Activated CD4-positive, CD25-positive, alpha-beta regulatory T cell treated with anti-CD3 and anti-CD28 coated beads, Interleukin-2, amount 50 U/mL, for 72 hours (primary cell): Measurements from ENCODE around the gene SLC35B1.
"Not testable (repeated sequence)": the region's sequence is repeated elsewhere in the genome, so short reads cannot be mapped to it uniquely, and the experiment has no call there.

Source experiments
- DNase-seq: peaks from one replicate; pipeline ENCODE4 v3.0.0; 2021

Gene SLC35B1

DNA sequence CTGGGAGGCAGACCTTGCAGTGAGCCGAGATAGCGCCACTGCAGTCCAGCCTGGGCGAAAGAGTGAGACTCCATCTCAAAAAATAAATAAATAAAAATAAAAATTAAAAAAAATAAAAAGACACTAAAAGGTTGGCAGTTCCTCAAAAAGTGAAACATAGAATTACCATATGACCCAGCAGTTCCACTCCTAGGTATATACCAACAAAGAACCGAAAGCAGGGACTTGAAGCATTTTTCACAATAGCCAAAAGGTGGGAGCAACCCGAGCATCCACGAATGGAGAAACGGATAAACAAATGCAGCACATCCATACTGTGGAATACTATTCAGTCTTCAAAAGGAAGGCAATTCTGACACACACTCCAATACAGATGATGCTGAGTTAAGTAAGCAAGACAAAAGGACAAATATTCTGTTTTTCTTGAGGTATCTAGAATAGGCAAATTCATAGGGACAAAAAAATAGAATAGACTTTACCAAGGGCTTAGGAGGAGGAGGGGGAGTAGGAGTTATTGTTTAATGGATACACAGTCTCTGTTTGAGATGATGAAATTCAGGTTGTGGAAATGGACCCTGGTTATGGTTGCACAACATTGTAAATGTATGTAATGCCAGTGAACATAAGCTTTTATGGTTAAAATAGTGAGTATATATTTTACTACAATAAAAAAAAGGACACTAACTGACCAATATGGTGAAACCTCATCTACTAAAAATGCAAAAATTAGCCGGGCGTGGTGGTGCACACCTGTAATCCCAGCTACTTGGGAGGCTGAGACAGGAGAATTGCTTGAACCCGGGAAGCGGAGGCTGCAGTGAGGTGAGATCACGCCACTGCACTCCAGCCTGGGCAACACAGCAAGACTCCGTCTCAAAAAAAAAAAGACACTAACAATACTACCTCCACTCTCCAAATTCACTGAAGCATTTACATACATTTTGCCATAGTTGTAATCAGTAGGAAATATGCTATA lies 27.0 kb upstream of the SLC35B1 start:
- no peak for DNase-seq

DNA sequence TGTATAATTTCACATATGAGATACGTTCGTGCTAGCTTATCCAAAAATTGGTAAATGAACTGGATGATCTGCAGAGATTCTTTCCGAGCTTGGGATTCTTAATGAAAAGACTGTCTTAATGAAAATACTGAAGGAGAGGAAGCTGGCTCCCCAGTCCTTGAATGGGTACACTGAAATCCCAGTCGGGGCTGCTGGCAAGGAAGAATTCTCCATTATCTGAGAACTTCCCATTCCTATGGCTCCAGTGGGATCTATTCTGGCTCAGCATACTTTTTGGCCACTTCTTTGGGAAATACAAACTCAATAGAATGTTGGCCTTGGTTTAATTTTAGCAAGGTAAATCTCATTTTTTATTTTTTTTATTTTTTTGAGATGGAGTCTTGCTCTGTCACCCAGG lies 23.7 kb upstream of the SLC35B1 start:
- DNase-seq: no peak

DNA sequence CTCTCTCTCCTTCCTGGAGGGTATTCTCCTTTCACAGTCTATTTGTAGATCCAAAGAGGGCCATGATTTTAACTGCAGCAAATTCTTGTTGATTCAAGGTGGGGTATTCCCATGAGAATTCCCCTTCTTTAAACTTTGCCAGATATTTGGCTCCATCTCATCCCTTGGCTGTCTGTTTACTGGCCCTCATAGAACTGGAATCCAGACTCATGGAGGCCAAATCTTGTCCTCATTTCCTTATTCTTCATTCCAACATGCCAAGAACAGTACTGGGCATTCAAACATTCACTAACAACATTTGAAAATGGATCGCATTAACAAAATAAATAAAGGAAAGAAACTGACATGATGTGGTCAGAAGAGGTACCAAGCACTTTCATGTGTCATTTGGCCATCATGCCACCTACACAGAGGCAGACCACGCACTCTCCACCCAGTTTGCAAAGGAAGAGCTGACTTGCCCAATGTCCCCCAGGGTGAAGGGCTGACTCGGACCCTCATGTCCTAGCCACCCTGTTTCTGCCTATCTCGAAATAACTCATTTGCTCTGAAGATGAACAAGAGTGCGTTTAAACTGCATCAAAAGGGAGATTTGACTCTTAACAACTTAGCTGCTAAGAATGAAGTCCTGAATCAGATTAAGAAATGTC lies 23.1 kb upstream of the SLC35B1 start:
- no peak for DNase-seq

DNA sequence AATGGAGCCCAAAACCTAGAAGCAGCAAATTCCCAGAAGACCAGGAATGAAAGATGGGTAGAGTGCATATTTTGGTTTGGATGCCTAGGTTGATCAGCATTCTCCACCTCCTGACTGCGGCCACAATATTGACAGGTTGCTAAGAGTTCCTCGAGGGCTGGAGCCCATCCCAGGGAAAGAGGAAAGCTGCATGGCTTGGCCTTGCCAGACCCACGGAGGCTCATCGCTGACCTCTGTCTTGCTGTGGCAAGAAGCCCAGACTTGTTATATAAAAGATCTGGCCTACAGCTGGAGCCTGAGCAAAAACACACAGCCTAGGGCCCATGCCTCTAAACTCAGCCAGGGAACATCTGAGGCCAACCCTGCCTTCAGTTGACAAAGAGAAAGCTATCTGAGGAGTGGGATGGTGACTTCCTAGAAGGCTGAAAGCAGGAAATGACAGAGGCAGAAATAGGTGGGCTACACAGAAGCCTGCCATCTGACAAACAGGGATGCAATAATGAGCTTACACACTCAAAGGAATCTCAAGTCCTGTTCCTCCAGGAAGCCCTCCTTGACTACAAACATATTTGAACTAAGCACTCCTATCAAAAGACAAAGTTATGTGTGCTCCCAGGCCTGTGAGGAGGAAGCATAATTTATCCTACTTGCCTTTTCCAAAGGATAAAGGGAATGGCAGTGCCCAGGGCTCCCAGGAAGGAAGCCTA lies 22.5 kb upstream of the SLC35B1 start:
- DNase-seq: no peak

DNA sequence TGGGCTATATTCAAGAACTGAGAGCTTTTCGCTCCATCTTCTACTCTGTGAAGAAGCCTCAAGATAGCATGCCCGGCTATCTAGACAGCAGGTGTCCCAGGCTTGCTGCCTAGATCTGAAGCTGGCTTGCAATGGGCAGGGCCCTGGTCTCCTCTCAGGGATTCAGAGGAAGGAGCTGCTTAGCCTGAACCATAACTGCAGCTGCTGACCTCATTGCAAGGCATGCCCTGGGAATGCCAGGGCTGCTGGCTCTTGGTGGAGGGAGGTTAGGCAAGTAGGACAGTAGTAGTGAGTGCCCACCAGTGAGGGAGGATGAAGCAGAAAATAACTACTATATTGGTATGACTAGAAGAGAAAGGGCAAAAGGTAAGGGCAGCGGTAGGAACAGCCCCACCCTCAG lies 21.3 kb upstream of the SLC35B1 start:
- no peak for DNase-seq

DNA sequence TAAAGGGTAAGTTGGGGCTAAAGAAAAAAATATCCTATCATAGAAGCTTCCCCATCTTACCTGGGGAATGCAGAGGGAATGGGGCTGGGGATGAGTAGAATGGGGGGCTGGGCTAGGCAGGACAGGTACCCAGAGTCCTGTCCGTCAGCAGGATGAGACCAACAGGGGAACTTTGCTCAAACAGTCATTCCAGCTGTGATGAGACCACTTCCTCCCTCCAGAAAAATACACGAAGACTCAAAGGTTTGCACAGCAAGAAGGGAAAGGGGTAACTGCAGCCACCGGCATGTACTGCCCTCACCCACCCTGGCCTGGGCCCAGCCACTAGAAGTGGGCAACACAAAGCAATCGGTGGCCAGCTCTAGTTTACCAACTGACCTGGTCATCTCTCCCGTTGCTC lies 20.7 kb upstream of the SLC35B1 start:
- no peak for DNase-seq

DNA sequence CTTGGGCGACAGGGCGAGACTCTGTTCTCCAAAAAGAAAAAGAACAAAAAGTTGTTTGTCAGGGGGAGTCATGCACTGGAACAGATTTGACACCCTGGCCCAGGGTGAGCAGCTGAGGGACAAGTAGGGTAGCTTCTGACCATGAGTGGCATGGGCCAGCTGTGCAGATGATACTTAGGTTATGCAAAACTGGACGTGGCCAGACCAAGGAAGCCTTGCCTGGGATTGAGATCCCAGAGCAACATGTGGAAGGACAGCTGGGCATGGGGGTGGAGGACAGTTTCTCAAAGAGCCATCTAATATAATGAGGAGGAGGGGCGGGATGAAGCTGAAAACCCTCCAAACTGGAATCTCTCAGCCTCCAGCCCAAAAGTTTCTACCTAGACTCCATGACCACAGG lies 19.6 kb upstream of the SLC35B1 start:
- no peak for DNase-seq

DNA sequence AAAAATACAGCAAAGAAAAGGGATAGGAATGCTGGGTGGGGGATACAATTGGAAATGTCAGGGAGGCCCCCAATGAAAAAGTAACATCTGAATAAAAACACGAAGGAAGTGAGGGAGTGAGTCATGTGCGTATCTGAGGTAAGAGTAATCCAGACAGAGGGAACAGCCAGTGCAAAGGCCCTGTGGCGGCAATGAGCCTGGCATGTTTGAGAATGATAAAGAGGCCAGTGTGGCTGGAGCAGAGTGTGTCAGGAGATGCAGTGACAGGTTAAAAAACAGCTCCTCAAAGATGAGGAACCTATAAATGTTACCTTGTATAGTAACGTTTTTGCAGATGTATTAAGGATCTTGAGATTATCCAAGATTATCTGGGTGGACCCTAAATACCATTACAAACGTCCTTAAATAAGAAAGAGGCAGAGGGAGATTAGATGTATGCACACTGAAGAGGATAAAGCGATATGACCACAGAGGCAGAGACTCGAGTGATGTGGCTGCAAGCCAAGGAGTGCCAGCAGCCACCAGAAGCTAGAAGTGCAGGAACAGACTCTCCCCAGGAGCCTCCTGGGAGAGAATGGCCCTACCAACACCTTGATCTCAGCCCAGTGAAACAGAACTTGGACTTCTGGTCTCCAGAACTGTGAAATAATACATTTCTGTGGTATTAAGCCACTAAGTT lies 17.8 kb upstream of the SLC35B1 start:
- DNase-seq: no peak

DNA sequence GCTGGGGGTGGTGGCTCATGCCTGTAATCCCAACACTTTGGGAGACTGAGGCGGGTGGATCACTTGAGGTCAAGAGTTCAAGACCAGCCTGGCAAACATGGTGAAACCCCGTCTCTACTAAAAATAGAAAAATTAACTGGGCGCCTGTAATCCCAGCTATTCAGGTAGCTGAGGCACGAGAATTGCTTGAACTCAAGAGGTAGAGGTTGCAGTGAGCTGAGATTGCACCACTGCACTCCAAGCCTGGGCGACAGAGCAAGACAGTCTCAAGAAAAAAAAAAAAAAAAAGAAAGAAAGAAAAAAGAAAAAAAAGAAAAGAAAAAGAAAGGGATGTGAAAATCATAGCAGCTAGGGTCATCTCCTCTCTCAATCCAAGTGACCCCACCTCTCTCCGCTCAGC lies 16.8 kb upstream of the SLC35B1 start:
- not testable (repeated sequence) for DNase-seq

DNA sequence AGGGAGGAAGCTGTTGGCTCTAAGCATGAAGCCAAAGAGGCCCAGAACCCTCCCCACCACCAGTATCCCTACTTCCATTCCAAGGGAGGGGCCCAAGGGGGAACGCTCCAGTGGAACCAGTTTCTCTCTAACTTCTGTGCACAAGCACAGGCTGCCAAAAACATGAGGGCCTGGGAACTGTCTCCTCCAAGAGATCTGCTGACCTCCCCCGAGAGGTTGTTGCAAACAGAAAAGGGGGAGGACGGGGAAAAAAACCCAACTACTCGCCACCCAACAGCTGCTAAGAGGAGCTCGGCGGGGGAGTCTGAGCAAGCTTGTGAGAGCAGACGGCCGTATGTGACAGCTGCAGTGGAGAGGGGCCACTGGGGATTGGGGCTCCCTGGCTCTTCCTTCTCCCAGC lies 15.7 kb upstream of the SLC35B1 start:
- no peak for DNase-seq

DNA sequence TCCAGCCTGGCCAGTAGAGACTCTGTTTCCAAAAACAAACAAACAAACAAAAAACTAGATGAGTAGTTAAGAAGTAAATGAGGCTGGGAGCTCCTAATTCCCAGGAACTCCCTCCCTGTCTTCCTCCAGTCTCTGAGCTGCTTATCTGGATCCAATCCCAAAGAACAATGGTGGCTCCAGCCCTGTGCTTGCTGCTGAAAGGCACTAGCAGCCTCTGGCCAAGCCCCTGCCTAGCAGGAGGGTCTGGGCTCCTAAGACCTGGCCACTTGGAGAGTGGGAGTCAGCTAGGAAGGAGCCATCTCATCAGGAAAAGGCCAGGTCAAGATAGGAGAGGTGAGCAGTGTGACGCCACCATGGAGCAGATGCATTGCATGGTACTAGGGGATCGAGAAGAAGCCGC lies 14.3 kb upstream of the SLC35B1 start:
- DNase-seq: no peak

DNA sequence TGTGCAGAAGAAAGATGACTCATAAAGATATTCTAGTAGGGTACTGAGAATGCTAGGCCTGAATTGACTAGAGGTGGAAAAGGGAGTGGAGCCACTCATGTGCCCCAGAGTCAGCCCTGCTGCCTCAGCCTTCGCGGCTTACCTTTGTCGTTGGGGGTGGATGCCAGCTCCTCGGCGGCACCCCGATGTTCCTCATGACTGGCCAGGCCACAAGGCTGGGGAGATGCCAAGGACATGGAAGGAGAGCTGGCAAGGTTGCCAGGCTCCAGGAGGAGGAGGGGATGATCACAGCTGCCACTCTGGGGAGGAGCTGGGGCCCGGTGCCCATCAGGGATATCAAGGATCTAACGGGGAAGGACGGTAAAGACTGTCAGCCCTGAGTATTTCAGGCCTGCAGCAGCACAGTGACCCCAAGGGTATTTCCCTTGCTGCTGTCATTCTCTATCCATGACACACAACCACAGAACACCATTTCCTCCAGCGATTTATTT lies 9.7 kb upstream of the SLC35B1 start:
- no peak for DNase-seq

DNA sequence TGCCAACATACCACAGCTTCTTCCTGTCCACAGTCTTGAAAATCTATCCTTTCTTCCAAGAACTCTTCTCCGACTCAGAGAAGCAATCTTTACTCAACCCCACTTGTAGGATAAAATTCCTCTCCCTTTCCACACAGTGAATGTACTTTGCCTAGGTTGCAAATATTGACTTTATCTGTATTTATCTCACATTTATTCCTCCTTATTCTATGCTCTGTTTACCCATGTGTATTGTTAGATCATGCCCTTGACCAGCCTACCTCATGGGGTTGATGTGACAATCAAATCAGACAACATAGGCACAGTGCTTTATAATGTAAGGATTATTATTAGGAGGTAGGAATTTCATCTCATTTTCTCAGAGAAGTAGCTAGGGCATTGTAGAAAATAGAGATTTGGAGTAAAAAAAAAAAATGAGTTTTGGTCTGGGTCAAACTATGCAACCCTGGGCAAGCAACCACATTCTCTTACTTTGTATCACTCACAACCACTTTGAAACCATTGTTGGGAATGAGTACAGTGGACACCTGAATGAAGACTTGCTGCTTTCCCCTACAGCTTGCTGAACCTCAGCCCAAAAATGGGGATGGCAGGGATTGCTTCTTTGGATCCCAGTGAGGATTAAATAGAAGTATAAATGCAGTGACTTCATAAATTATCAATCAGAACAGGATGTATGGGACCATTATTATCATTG lies 9.1 kb upstream of the SLC35B1 start:
- no peak for DNase-seq

DNA sequence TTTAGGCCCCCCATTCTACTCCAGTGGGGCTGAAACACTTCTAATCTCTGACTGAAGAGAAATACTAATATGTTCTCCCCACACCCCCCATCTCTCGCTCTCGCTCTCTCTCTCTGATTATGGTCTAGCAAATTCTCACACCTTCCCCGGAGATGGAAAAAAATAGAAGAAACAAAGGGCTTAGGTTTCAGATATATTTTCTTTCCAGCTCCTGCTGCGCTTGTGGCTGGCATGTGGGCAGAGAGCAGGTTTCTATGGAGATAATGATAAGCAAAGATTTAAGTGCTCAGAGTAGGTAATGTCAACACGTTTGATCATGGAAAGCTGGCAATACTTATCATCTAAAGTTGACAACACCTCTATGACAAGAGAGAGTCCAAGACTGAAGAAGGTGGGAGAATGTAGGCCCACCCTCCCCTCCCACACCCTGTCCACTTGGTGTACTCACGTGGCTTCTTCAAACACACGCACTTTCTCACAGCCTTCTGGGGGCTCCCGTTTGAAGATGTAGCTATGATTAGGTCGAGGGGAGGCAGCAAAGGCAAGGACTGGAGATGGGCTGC lies 8.0 kb upstream of the SLC35B1 start:
- DNase-seq: no peak

DNA sequence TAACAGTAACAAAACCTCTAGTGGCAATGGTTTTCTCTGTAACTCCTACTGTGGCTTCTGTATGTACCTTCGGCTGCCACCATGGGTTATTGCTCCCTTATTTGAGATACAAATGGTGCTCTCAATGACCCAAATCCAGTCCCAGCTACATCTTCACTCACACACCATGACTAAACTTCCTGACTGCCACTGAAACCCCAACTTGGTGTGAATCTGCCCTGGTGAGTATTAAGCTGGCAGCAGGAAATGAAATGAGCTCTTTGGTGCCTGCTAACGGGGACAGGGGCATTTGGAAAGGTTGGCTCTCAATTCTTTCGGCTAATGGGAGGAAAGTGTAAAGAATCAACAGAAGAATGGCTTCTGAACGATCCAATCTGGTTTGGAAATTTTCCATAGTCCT lies 7.5 kb upstream of the SLC35B1 start:
- DNase-seq: no peak

DNA sequence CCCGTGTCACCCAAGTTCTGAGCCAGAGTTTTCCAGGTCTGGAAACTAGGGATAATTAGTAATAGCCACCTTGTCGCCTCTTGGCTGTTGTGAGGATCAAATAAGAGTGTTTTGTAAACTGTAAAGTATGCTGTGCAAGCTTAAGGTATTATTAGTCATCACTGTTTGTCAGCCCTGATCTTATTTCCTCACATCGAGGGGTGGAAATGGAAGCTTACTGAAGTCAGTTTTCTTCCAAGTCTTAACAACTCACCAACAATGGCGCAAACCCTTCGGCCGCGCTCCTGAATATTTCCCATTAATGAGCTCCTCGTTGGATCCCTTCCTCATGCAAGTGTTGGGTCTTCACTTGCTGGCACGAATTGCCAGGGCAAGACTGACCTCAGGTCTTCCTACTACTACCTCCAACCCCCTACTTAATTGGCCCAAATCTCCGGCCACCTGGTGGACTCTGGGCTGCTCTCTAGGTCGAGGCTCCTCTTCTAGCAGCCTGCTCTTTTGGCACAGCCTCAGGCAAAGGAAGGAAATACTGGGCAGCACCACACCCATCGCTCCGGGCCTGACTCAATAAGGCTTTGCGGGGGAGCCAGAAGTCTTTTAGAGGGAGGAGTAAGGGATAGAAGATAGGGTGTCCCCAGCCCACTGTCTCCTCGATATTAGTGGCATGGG lies 885 bp upstream of the SLC35B1 start:
- DNase-seq: no peak

DNA sequence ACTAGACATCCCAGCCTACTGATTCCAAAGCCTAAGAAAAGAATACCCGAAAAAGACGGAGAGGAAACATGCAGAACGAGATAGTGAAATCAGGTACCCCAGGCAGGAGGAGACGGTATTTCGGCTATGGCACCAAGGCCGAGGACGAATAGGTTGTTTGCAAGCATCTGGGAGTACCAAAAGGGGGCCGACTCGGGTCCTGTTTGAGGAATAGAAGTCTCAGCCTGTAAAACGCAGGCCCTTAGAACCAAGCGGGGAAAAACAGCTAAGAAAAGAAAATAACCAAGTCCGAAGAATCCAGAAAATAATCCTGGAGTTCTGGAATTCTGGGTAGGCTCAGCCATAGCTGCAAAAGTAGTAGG lies 537 bp downstream of the SLC35B1 start:
- no peak for DNase-seq

DNA sequence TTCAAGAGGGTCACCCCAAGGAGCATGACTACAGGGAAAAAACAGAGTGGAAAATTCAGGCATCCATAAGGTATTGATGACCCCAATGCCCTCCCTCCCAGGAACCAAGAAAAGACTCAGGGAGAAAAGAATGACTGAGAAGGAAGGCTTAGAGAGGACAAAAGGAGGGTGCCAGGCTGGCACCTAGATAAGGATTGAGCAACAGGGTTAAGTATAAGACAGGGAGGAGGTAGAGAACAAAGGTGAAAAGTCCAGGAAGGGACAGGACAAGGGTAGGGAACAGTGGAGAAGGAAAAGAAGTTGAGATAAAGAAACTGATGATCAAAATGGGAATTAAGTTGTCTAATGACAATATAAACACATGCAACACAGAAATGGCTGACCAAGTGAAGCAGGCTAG lies 2.5 kb downstream of the SLC35B1 start:
- no peak for DNase-seq

DNA sequence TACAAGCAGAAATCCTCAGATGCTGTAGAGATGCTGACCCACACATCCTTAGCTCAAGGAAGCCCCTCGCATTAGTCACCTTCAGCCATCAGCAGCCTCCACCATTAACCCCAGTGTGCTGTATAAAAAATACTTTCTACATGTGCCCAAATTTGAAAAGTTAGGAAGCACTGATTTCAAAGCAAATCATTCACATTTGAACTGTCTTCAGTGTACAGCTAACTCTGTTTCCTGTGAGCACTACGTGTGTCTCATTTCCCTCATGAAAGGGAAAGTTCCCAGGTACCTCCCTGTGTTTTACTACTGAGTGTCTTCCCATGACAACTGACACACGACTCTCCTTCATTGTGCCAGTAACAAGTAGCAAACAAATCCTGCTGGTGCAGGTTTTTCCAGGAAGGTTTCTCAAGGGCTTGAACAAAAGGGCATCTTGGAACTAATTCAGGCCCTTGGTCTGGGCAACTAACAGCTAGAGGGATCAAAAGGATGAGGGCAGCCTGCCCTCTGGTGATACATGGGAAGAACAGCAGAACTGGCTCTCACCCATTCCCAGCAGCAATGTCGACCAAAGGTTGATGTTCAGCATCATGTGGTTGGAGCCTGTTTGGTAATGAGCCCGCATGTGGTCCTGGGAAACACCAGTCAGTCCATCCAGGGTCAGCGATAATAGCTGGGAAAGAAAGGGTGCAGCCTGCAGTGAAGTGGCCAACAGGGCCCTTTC lies 4.0 kb downstream of the SLC35B1 start:
- DNase-seq: no peak

DNA sequence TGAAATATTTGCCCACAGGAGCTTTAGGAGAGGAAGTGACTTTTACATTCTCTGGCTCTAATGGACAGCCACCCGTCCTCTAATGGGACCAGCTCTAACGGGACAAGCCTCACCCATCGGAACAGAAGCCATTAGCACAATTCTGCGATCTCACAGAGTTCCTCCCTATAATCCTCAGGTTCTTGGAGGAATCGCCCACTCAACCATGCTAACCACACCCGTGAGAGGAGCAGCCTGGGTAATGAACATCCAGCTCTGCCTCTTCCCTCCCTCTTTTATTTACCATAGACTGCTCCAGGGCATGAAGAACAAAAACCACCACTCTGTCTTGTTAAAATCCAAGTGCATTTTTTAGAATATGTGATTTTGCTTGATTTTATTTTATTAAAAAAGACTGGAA lies 6.8 kb downstream of the SLC35B1 start:
- no peak for DNase-seq
